ENCODE data around the gene DCUN1D2.
A peak's percentile ranks its signal among the peaks of the same experiment; 100 is the strongest.
"Not testable (repeated sequence)": the region's sequence is repeated elsewhere in the genome, so short reads cannot be mapped to it uniquely, and the experiment has no call there.

The DCUN1D2 gene

DNA sequence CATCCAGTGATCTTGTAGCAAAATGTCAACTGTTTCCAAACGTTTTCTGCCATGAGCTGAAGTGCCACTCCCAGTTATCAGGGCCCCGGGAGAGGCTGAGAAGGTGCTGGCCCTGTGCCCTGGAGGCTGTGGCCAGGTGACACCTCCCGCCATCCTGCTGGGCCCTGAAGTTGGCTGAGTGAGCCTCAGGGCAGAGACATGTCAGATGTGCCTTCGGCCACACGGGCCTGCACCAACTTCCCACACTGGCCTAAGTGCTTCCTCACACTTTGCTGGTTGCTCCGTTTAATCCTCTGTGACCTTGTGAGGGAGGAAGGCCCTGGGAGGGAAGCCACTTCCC, 42.0 kb downstream of the DCUN1D2 start:
- Mint-ChIP-seq H3K36me3 (peaks cover 2% of the 10 kb centered on the region), H3K27me3 (no peaks in the 10 kb centered on the region), H3K9me3 (no peaks in the 10 kb centered on the region), H3K27ac (peak overlapping the region; percentile 70), H3K4me1 (peaks cover 25% of the 10 kb centered on the region), H3K4me3 (peak overlapping the region; percentile 70)
- ATAC-seq (ENCODE audit: low read depth): no peak
- DNase-seq (ENCODE audit: low spot score in 2 of 2): no peak

DNA sequence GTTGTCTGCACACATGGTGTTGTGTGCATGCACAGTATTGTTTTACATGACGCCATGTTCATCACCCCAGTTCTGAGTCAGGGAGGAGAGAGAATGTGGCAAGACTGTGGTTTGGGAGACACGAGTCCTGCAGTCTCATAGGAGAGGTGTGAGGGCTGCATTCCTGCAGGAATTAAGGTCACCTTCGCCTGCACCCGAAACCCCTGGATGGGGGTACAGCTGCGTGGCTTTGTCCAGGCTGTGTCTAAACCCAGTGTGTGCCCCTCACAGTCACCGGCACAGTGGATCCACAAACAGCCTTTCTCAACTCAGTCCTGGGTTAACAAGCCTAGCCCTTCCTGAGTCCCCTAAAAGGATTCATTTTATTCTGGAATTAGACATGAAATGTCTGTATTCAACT, 42.9 kb downstream of the DCUN1D2 start:
- ATAC-seq (ENCODE audit: low read depth) (no peak), DNase-seq (ENCODE audit: low spot score in 2 of 2) (no peak)
- H3K27ac Mint-ChIP-seq: no peak overlapping the region
- peaks cover 25% of the 10 kb centered on the region for H3K4me1 Mint-ChIP-seq
- H3K27me3 Mint-ChIP-seq: no peaks in the 10 kb centered on the region
- H3K4me3 Mint-ChIP-seq: no peak overlapping the region
- peaks cover 2% of the 10 kb centered on the region for H3K9me3 Mint-ChIP-seq
- H3K36me3 Mint-ChIP-seq: peaks cover 2% of the 10 kb centered on the region

DNA sequence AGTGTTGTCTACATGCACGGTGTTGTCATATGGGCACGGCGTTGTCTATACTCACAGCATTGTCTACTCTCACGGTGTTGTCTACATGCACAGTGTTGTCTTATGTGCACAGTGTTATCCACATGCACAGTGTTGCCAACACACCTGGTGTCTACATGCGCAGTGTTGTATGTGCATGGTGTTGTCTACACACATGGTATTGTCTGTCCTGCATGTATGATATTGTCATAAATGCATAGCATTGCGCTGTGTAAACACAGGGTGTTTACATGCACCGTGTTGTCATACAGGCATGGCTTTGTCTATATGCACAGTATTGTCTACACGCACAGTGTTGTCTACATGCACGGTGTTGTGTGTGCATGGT, 44.0 kb downstream of the DCUN1D2 start:
- peak overlapping the region; percentile 41 for H3K4me3 Mint-ChIP-seq

DNA sequence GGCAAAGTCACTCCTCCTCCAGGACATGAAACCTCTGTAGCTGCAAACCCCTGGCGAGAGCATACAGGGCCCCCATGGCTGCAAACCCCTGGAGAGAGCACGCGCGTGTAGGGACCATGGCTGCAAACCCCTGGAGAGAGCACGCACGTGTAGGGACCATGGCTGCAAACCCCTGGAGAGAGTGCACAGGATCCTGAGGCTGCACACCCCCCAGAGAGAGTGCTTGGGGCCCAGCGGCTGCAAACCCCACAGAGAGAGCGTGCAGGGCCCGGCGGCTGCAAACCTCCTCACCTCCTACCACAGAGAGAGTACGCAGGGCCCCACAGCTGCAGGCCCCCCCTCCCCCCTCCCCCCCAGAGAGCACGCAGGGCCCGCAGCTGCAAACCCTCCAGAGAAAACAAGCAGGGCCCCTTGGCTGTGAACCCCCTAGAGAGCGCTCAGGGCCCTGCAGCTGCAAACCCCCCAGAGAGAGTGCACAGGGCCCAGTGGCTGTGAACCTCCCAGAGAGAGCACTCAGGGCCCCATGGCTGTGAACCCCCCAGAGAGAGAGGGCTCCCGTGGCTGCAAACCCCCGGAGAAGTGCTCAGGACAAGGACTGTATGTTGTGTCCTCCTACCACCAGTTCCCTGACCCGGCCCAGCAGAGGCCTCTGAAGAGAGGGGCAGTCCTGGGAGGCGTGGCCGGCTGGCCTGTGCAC, 44.6 kb downstream of the DCUN1D2 start:
- H3K4me3 Mint-ChIP-seq: peak overlapping the region; percentile 41
- H3K4me1 Mint-ChIP-seq: peaks cover 25% of the 10 kb centered on the region
- DNase-seq (ENCODE audit: low spot score in 2 of 2) (peak; percentile 50 to 68), ATAC-seq (ENCODE audit: low read depth) (peak; percentile 87)
- no peak overlapping the region for H3K27ac Mint-ChIP-seq
- H3K36me3 Mint-ChIP-seq: peaks cover 5% of the 10 kb centered on the region
- peaks cover 5% of the 10 kb centered on the region for H3K9me3 Mint-ChIP-seq
- no peaks in the 10 kb centered on the region for H3K27me3 Mint-ChIP-seq

More for the DNA sequence above, 44.0 kb downstream of the DCUN1D2 start:
- peaks cover 25% of the 10 kb centered on the region for H3K4me1 Mint-ChIP-seq
- H3K36me3 Mint-ChIP-seq: peaks cover 2% of the 10 kb centered on the region
- H3K27ac Mint-ChIP-seq: no peak overlapping the region
- no peaks in the 10 kb centered on the region for H3K27me3 Mint-ChIP-seq
- no peak for DNase-seq (ENCODE audit: low spot score in 2 of 2)
- H3K9me3 Mint-ChIP-seq: peaks cover 5% of the 10 kb centered on the region
- ATAC-seq (ENCODE audit: low read depth): peak; percentile 14

DNA sequence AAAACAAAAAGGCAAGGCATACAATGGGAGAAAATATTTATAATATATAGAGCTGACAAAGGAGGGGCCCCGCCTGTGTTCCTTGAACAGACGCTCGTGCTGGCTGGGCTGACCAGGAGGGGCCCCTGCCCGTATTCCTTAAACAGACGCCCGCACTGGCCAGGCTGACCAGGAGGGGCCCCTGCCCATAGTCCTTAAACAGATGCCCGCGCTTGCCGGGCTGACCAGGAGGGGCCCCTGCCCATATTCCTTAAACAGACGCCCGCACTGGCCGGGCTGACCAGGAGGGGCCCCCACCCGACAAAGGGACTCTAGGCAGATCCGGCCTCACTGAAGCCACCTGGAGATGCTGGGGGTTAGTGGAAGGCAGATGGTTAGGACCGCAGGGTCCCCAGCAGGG, 46.5 kb downstream of the DCUN1D2 start:
- Mint-ChIP-seq H3K27ac (no peak overlapping the region), H3K36me3 (peaks cover 9% of the 10 kb centered on the region), H3K4me1 (peaks cover 16% of the 10 kb centered on the region), H3K4me3 (no peak overlapping the region), H3K9me3 (peaks cover 7% of the 10 kb centered on the region), H3K27me3 (no peaks in the 10 kb centered on the region)
- DNase-seq (ENCODE audit: low spot score in 2 of 2): no peak
- ATAC-seq (ENCODE audit: low read depth): no peak

DNA sequence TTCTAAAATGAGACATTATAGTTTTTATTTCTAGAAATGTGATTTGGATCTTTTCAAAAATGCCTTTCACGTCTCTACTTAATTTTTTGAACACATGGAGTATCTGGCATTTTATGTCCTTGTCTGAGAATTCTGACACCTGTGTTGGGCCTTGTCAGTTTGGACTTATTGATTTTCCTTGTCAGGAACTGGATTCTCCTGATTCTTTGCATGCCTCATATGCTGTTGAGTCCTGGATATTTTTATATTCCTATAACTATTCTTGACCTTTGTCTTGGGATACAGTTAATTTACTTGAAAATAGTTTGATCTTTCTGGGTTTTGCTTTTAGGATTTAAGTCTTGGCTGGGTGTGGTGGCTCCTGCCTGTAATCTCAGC, 47.5 kb downstream of the DCUN1D2 start:
- no peak overlapping the region for H3K27ac Mint-ChIP-seq
- H3K4me3 Mint-ChIP-seq: no peak overlapping the region
- H3K27me3 Mint-ChIP-seq: no peaks in the 10 kb centered on the region
- DNase-seq (ENCODE audit: low spot score in 2 of 2) (no peak), ATAC-seq (ENCODE audit: low read depth) (no peak)
- peaks cover 9% of the 10 kb centered on the region for H3K36me3 Mint-ChIP-seq
- peaks cover 16% of the 10 kb centered on the region for H3K4me1 Mint-ChIP-seq
- H3K9me3 Mint-ChIP-seq: peaks cover 7% of the 10 kb centered on the region

DNA sequence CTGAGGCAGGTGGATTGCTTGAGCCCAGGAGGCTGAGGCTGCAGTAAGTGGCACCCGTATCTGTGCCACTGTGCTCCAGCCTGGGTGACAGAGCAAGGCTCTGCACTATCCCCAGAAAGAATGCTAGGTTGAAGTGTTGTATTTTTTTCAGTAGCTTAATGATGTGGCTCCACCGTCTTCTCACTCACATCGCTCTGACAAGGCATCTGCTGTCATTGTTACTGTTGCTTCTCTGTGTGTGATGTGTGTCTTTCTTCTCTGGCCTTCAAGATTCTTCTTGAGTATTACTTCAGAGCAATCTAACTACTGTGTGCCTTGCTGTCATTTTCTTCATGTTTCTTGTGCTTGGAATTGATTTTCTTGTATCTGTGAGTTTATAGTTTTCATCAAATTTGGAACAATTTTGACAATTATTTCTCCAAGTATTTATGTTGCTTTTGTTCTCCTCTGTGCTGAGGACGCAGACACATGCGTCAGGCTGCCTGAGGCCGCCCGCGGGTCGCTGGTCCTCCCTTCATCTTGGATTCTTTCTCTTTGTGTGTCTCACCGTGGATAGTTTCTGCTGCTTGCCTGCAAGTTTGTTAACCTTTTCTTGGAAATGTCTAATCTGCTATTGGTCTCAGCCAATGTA, 48.0 kb downstream of the DCUN1D2 start:
- Mint-ChIP-seq H3K36me3 (peaks cover 9% of the 10 kb centered on the region), H3K27me3 (no peaks in the 10 kb centered on the region), H3K4me1 (peaks cover 18% of the 10 kb centered on the region), H3K9me3 (peaks cover 7% of the 10 kb centered on the region), H3K27ac (no peak overlapping the region), H3K4me3 (no peak overlapping the region)
- no peak for DNase-seq (ENCODE audit: low spot score in 2 of 2)
- ATAC-seq (ENCODE audit: low read depth): no peak

DNA sequence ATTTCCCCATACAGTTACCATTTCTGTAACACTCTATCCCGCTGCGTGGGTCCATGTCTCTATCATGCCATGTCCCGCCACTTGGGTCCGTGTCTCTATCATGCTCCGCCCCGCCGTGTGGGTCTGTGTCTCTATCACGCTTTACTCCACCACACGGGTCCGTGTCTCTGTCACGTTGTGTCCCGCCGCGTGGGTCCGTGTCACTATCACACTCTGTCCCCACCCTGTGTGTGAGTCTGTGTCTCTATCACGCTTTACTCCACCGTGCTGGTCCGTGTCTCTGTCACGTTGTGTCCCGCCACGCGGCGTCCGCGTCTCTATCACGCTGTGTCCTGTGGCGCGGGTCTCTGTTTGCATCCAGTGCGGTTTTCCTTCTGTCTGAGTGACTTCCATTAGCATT, 48.9 kb downstream of the DCUN1D2 start:
- no peak overlapping the region for H3K4me3 Mint-ChIP-seq
- H3K9me3 Mint-ChIP-seq: peaks cover 7% of the 10 kb centered on the region
- DNase-seq (ENCODE audit: low spot score in 2 of 2) (no peak), ATAC-seq (ENCODE audit: low read depth) (no peak)
- H3K27ac Mint-ChIP-seq: no peak overlapping the region
- H3K36me3 Mint-ChIP-seq: peaks cover 9% of the 10 kb centered on the region
- peaks cover 20% of the 10 kb centered on the region for H3K4me1 Mint-ChIP-seq
- H3K27me3 Mint-ChIP-seq: no peaks in the 10 kb centered on the region

DNA sequence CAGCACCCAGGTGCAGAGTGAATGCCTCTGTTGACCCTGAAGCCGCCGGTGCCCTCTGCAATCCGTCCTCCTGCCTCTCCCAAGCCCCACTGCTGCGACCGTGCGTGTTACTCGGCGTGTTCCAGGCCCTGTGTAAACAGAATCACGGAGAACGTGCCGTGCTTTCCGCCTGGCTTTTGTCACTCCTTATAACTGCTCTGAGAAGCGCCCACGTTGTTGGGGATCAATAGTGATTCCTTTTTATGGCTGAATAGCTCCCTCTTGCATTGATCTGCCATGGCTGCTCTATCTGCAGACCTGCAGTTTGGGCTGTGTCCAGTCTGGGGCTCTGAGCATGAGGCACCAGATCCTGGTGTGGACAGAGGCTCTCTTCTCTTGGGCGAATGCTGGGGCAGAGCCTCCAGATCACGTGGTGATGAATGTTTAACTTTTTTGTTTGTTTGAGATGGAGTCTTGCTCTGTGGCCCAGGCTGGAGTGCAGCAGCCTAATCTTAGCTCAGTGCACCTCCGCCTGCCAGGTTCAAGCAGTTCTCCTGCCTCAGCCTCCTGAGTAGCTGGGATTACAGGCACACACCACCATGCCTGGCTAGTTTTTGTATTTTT, 53.0 kb downstream of the DCUN1D2 start:
- ATAC-seq (ENCODE audit: low read depth) (no peak), DNase-seq (ENCODE audit: low spot score in 2 of 2) (no peak)
- Mint-ChIP-seq H3K27ac (no peak overlapping the region), H3K4me1 (peaks cover 4% of the 10 kb centered on the region), H3K9me3 (peaks cover 5% of the 10 kb centered on the region), H3K36me3 (peaks cover 7% of the 10 kb centered on the region), H3K27me3 (no peaks in the 10 kb centered on the region), H3K4me3 (no peak overlapping the region)

DNA sequence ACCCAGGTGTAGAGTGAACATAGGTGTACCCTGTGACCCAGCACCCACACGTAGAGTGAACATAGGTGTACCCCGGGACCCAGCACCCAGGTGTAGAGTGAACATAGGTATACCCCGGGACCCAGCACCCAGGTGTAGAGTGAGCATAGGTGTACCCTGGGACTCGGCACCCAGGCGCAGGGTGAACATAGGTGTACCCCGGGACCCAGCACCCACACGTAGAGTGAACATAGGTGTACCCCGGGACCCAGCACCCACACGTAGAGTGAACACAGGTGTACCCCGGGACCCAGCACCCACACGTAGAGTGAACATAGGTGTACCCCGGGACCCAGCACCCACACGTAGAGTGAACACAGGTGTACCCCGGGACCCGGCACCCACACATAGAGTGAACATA, 53.6 kb downstream of the DCUN1D2 start:
- not testable (repeated sequence) for ATAC-seq (ENCODE audit: low read depth); H3K9me3 Mint-ChIP-seq; H3K27me3 Mint-ChIP-seq; H3K4me1 Mint-ChIP-seq; H3K27ac Mint-ChIP-seq; H3K36me3 Mint-ChIP-seq; H3K4me3 Mint-ChIP-seq; DNase-seq (ENCODE audit: low spot score in 2 of 2)

DNA sequence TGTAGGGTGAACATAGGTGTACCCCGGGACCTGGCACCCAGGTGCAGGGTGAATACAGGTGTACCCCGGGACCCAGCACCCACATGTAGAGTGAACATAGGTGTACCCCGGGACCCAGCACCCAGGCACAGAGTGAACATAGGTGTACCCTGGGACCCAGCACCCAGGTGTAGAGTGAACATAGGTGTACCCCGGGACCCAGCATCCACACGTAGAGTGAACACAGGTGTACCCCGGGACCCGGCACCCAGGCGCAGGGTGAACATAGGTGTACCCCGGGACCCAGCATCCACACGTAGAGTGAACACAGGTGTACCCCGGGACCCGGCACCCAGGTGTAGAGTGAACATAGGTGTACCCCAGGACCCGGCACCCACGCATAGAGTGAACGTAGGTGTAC, 54.6 kb downstream of the DCUN1D2 start:
- H3K27ac Mint-ChIP-seq; H3K9me3 Mint-ChIP-seq; H3K4me1 Mint-ChIP-seq; H3K27me3 Mint-ChIP-seq; ATAC-seq (ENCODE audit: low read depth); H3K4me3 Mint-ChIP-seq; H3K36me3 Mint-ChIP-seq; DNase-seq (ENCODE audit: low spot score in 2 of 2): not testable (repeated sequence)

DNA sequence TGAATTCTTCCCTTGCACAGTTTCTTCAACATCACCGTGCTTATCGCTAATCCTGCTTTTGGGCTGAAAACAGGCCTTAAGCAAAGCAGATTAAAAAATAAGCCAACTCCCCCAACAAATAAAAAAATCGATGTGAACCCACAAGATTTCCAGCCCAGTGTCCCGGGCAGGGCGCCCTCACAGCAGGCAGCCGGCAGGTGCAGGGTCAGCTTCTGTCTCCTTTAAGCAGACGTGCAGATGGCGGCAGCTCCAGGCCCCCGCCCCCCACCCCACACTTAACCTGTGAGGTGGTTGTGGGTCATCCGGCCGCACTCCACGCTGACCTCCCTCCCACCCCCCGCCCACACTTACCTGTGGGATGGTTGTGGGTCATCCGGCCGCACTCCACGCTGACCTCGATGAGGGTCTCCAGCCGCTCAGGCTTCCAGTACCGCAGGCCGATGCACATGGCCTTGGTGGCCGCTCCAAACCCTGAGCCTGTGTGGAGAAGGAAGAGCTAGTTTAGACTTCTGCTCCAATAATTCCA, 57.1 kb downstream of the DCUN1D2 start:
- ATAC-seq (ENCODE audit: low read depth): no peak
- no peak for DNase-seq (ENCODE audit: low spot score in 2 of 2)
- Mint-ChIP-seq H3K36me3 (no peaks in the 10 kb centered on the region), H3K4me1 (peaks cover 4% of the 10 kb centered on the region), H3K4me3 (no peak overlapping the region), H3K27ac (no peak overlapping the region), H3K9me3 (no peaks in the 10 kb centered on the region), H3K27me3 (peaks cover 4% of the 10 kb centered on the region)

DNA sequence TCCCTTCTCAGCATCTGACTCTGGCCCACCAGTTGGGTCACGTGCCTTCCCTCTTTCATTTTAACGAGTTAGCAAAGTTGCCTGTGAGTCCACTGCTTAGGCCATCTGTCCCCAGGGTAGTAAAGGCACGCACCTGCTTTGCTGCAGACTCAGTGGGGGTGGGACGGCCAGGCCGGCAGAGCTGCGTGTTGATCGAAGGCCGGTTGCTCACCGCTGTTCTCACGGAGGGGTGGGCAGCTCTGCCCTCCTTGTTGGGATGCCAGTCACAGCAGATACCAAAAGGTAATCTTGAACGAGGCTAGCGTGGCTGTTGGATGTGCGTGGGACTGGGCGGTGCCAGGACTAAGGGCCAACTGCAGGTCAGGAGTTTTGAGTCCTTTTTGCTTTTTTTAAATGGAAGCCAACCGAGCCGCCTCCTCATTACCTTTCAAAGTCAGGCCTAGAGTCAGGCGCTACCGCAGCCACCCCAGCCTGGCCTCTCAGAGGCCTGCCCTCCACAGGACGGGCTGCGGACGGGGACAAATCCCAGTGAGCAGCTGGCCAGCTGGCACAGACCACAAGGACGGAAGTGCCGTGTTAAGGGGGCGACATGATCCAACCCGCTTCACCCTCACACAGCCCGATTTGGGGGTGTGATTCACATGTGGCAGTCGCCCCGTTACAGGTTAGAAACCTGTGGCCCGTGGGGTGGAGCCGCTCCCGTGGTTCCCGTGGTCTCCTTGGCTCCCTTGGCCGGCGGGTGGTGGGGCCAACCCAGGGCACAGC, 57.8 kb downstream of the DCUN1D2 start:
- Mint-ChIP-seq H3K27ac (no peak overlapping the region), H3K4me3 (no peak overlapping the region), H3K36me3 (no peaks in the 10 kb centered on the region), H3K27me3 (peaks cover 4% of the 10 kb centered on the region), H3K9me3 (no peaks in the 10 kb centered on the region), H3K4me1 (peaks cover 4% of the 10 kb centered on the region)
- ATAC-seq (ENCODE audit: low read depth): no peak
- no peak for DNase-seq (ENCODE audit: low spot score in 2 of 2)

DNA sequence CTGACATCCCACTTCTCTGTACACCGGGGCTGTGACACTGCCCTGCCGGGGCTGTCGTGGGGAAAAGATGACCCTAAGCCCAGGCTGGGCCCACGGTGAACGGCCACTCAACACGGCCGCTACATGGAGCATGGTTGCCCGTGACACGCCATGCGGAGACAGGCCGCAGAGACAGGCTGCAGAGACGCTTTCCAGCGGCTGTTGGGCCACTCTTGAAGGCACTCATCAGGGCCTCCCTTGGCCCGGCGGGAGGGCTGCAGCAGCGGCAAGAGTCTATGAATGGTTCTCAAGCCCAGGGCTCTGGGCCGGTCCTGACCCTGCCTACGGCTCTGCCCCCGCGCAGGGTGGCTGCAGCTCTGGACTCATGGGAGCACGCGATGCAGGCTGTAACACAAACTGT, 59.3 kb downstream of the DCUN1D2 start:
- Mint-ChIP-seq H3K4me1 (no peaks in the 10 kb centered on the region), H3K27ac (no peak overlapping the region), H3K4me3 (no peak overlapping the region), H3K9me3 (no peaks in the 10 kb centered on the region), H3K27me3 (peaks cover 4% of the 10 kb centered on the region), H3K36me3 (no peaks in the 10 kb centered on the region)
- DNase-seq (ENCODE audit: low spot score in 2 of 2) (no peak), ATAC-seq (ENCODE audit: low read depth) (no peak)
